Neutrophil (primary cell): ENCODE results near the gene WFIKKN1.
A peak's percentile ranks its signal among the peaks of the same experiment; 100 is the strongest.

Experiments used
- H3K27ac ChIP-seq: fragments of 200-600 bp; sonication (generic); 2 replicates; pipeline ENCODE4 v1.5.1; 2016; ENCODE audit warnings: mild to moderate bottlenecking, moderate library complexity
- H3K27me3 ChIP-seq: fragments of 200-600 bp; sonication (generic); 2 replicates; pipeline ENCODE4 v1.6.0; 2016; ENCODE audit warnings: mild to moderate bottlenecking
- H3K36me3 ChIP-seq: fragments of 200-600 bp; sonication (generic); 2 replicates; pipeline ENCODE4 v1.5.1; 2017
- H3K4me1 ChIP-seq, 2 experiments: fragments of 200-600 bp in 1 of 2; sonication (generic) in 1 of 2; 1 replicate in 1 of 2; 2 replicates in 1 of 2; pipeline versions ENCODE4 v1.5.1 to v1.6.1; 2013 to 2016; ENCODE audit warnings: low read depth in 1 of 2, low read length in 1 of 2, mild to moderate bottlenecking in 1 of 2, moderate library complexity in 1 of 2; ENCODE audit not compliant: control insufficient read depth in 1 of 2, insufficient read depth in 1 of 2
- H3K4me3 ChIP-seq, 2 experiments: fragments of 200-600 bp in 1 of 2; sonication (generic) in 1 of 2; 1 replicate in 1 of 2; 2 replicates in 1 of 2; pipeline ENCODE4 v1.5.1; 2013 to 2016; ENCODE audit warnings: low read depth in 1 of 2, low read length in 1 of 2, mild to moderate bottlenecking in 1 of 2, moderate library complexity in 1 of 2
- H3K9me3 ChIP-seq: fragments of 200-600 bp; sonication (generic); 2 replicates; pipeline ENCODE4 v1.5.1; 2016
- TF ChIP-seq, protein P1 (sequence below): fragments of 200-600 bp; sonication (generic); IDR thresholded peaks from 2 replicates; pipeline ENCODE4 v1.5.1; 2016; ENCODE audit warnings: antibody characterized with exemption

WFIKKN1 gene

DNA sequence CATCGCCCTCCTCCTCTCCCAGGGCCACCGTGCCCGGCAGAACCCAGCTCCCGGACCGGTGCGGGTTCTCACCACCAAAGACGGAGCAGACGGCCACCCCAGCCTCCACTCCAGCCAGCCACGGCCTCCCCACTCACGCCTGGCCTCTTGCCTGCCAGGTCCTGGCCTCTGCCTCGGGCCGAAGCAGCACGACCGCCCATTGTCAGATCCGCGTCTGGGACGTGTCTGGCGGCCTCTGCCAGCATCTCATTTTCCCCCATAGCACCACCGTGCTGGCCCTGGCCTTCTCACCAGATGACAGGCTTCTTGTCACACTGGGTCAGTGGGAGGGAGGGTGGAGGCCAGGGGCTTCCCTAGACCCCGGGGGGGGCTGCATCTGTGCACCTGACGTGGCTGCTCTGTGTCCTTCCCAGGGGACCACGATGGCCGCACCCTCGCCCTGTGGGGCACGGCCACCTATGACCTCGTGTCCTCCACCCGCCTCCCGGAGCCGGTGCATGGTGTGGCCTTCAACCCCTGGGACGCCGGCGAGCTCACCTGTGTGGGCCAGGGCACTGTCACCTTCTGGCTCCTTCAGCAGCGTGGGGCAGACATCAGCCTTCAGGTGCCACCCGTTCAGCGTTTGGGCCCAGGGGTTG is 30.5 kb downstream of the WFIKKN1 start:
- H3K4me3 ChIP-seq = no peak overlapping the region
- TF ChIP-seq, protein P1, sequence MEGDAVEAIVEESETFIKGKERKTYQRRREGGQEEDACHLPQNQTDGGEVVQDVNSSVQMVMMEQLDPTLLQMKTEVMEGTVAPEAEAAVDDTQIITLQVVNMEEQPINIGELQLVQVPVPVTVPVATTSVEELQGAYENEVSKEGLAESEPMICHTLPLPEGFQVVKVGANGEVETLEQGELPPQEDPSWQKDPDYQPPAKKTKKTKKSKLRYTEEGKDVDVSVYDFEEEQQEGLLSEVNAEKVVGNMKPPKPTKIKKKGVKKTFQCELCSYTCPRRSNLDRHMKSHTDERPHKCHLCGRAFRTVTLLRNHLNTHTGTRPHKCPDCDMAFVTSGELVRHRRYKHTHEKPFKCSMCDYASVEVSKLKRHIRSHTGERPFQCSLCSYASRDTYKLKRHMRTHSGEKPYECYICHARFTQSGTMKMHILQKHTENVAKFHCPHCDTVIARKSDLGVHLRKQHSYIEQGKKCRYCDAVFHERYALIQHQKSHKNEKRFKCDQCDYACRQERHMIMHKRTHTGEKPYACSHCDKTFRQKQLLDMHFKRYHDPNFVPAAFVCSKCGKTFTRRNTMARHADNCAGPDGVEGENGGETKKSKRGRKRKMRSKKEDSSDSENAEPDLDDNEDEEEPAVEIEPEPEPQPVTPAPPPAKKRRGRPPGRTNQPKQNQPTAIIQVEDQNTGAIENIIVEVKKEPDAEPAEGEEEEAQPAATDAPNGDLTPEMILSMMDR = no peak
- H3K27ac ChIP-seq = peak overlapping the region; percentile 4

DNA sequence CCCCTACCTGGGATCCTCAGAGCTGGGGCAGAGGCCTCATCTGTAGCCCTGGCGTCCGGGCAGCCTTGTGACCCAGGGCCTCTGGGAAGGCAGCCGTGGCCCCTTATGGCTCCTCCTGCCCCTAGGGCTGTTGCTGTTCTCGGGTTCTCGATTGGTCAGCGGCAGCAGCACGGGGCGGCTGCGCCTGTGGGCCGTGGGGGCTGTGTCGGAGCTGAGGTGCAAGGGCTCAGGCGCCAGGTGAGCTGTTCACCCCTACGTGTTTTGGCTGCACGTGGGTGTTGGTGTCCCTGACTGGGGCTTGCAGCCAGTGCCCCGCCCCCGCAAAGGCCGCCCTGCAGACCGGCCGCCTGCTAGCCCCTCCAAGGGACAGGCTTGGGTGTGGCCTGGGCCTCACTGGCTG is 31.3 kb downstream of the WFIKKN1 start:
- H3K36me3 ChIP-seq = no peaks in the 10 kb centered on the region
- no peak overlapping the region for H3K4me3 ChIP-seq
- no peaks in the 10 kb centered on the region for H3K27me3 ChIP-seq
- TF ChIP-seq, protein P1 = no peak
- no peak overlapping the region for H3K27ac ChIP-seq
- no peaks in the 10 kb centered on the region for H3K9me3 ChIP-seq
- peaks cover 9 to 13% of the 10 kb centered on the region in 2 experiments for H3K4me1 ChIP-seq

More for the DNA sequence above, 30.5 kb downstream of the WFIKKN1 start:
- Histone ChIP-seq H3K9me3 (no peaks in the 10 kb centered on the region), H3K27me3 (no peaks in the 10 kb centered on the region), H3K4me1 (peaks cover 9 to 13% of the 10 kb centered on the region in 2 experiments), H3K36me3 (no peaks in the 10 kb centered on the region)

DNA sequence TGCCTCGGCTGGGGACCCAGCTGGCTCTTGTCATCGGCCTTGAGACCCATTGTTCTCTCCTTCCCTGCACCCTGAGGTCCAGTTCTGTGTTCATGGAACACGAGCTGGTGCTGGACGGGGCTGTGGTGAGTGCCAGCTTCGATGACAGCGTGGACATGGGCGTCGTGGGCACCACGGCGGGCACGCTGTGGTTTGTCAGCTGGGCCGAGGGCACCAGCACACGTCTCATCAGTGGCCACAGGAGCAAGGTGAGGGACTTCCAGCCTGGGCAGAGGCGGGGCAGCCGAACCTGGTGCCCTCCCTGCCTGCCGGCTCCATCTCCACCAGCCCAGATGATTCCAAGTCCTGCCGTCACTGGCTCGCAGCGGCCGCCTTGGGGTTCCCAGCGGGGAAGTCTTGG is 31.8 kb downstream of the WFIKKN1 start:
- Histone ChIP-seq H3K4me1 (peaks cover 13 to 16% of the 10 kb centered on the region in 2 experiments), H3K27ac (no peak overlapping the region), H3K9me3 (no peaks in the 10 kb centered on the region), H3K36me3 (no peaks in the 10 kb centered on the region), H3K27me3 (no peaks in the 10 kb centered on the region), H3K4me3 (no peak overlapping the region)
- TF ChIP-seq, protein P1 = no peak

DNA sequence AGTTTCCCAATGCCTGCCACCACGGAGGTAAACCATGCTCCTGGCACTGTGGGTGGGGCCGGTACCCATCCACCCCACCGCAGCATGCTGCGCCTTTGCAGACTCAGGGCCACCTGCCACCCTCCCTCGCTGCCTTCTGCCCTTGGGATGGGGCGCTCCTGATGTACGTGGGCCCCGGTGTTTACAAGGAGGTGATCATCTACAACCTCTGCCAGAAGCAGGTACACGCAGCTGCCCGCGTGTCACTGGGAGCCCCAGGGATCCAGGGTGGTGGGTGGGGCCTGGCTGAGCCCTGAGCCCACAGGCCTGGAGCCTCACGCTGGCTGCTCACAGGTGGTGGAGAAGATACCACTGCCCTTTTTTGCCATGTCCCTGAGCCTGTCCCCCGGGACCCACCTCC is 35.8 kb downstream of the WFIKKN1 start:
- H3K4me1 ChIP-seq = peaks cover 17 to 22% of the 10 kb centered on the region in 2 experiments
- no peak overlapping the region for H3K27ac ChIP-seq
- H3K9me3 ChIP-seq = no peaks in the 10 kb centered on the region
- TF ChIP-seq, protein P1 = no peak
- no peak overlapping the region for H3K4me3 ChIP-seq
- peaks cover 25% of the 10 kb centered on the region for H3K36me3 ChIP-seq
- H3K27me3 ChIP-seq = no peaks in the 10 kb centered on the region

DNA sequence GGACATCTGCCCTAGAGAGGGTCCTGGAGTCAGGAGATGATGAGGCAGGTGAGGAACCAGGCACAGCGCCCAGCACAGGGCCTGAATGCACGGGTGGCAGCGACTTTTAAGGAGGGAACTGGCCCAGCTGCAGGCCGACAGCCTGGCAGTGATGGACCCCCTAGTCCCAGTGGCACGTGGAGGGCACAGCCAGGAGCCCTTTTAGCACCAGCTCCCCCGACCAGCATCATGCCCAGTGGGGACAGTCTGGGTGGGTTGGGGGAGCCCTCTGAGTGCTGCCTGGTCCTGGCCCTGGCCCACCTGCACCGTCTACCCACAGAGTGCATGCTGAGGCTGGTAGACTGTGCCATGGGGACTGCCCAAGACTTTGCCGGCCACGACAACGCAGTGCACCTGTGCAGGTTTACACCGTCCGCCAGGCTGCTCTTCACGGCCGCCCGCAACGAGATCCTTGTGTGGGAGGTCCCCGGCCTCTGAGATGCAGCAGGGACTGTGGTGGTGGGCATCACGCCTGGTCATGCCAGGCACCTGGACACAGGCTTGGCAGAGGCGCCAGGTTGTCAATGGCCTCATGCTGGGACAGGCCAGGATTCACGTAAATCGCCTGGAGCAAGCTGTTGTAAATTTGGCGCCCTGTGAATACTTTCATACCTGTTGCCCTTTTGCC is 36.5 kb downstream of the WFIKKN1 start:
- Histone ChIP-seq H3K9me3 (no peaks in the 10 kb centered on the region), H3K4me1 (peaks cover 17 to 22% of the 10 kb centered on the region in 2 experiments), H3K27me3 (no peaks in the 10 kb centered on the region), H3K36me3 (peaks cover 32% of the 10 kb centered on the region), H3K4me3 (peak overlapping the region; percentile 68 to 98), H3K27ac (peak overlapping the region; percentile 83)
- TF ChIP-seq, protein P1 = no peak
